SHP77 treated with DMSO at 0.1 percent for 48 hours (cell line): Measurements from ENCODE around the gene ATP6V0D1.

Experiments
- DNase-seq: peaks from one replicate; lab custom pipeline; 2025; lab: John Stamatoyannopoulos, UW

Gene ATP6V0D1

DNA sequence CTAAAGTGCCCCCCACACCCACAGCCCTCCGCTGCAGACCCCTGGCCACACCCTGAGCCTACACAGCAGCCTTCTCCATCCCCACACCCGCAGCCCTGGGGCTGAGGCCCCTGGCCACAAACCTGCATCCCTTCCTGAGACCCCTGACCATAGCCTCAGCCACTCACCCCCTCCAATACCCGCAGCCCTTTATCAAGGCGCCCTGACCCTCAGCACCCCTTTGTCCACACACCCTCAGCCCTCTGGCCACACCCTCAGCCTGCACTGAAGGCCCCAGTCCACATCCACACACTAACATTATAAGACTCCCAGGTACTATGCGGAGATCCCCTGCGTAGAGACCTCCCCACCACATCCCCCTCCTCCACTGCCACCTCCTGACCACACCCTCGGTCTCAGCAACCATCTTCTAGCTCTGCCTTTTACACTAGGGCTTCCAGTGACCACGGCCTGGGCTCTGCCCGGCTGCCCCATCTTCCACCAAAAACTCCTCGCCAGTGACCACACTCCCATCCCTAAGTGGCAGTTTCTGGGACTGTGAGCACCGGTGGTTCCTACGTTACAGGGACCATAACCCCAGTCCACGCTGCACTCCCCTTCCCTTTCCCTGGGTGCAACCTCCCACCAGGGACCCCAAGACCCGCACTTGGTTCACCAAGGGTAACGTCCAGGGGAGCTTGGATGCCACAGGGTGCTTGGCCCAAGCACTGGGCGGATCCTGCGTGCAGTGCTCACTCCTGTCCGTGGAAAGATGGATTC, 88.5 kb downstream of the ATP6V0D1 start:
- DNase-seq, result no peak

DNA sequence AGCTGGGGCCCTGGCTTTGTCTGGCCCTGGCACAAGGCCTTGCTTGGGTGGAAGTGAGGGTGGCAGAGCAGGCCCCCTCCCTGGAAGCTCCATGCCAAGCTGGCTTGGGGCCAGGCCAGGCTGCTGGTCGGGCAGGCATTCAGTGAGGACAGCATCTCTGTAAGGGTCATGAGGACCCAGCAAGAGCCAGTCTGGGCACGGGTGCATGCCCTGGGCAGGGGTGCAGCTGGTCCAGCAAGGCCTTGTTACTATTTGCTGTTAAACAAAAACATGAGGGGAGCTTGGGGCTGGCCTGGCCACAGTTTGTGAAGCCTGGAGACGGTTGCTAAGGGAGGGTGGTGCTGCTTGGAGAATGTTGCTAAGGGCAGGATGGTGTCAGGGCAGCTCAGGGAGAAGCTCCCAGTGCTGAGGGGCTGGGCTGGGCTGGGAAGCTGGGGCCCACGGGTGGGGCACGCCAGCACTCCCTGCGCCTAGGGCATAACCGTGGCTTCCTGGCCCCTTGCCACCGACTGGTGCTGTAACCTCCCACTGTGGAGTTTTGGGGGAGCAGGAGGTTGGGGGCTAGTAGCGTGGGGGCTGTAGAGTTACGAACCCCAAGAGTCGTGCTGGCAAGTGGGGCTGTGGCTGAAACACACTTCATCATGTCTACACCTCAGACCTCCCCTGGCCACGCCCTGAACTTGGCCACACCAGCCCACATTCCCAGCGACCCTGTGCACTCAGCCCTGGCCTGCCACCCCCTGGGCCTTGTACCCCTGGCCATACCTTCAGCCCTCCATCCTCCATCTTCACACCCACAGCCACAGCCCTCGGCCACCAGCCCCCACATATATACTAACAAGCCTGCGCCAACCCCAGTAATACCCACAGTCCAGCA, 89.3 kb downstream of the ATP6V0D1 start:
- no peak for DNase-seq

DNA sequence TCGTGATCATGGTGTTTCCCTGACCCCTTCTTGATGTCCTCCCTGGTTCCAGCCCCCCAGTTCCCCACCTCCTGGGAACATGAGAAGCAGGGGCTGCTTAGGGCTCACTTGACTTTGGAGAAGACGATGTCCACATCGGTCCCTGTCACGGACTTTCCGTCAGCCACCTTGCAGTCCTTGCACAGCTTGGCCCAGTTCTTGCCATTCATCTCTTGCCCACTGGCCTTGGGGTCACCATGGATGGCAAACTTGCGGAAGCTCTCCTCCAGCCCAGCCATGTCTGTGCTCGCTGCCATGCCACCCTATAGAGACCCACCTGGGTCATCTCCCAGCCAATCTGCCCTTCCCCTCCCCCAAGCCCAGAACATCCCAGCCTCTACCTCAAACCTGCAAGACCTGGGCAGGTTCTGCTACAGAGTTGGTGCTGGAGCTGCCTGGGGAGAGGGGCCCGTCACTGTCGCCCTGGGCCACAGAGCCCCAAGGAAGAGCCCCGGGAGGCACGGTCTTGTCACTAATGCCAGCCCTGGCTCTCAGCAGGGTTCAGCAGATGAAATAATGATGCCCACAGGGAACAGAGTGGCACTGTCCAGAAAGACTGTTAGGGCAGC, 90.0 kb downstream of the ATP6V0D1 start:
- no peak for DNase-seq

GRCh38 chr16:67389911-67390815, 90.8 kb downstream of the ATP6V0D1 start:
- DNase-seq, result no peak

- DNase-seq, result no peak
These were observed 92.4 kb downstream of the ATP6V0D1 start for GRCh38 chr16:67388591-67388990.

DNA sequence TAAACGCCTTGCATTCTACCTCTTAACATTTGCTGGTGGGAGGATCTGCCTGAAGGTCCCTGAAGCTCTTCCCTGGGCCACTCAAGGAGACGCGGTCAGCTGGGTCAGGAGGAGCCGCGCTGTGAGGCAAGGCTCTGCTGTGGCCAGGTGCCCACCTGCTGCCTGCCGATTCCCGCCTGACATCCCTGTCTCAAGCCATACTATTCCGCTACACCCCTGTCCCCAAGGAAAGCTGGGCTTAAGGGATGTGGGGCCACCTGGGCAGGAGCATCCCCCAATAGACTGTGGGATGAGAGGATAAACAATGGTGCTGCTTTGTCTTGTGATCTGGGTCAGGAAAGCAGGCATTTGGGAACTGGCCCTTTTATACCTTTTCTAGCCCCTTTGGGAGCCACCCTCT, 92.8 kb downstream of the ATP6V0D1 start:
- no peak for DNase-seq
